HUES6 (cell line): Measurements from ENCODE around the gene MEGF11.

Experiments used
- H3K27ac ChIP-seq: 2 replicates; pipeline ENCODE4 v1.7.0; 2013; ENCODE audit warnings: low read depth, mild to moderate bottlenecking, low read length, inconsistent platforms
- H3K27me3 ChIP-seq: 2 replicates; pipeline ENCODE4 v1.6.1; 2013; ENCODE audit warnings: low read length; ENCODE audit not compliant: control insufficient read depth, insufficient read depth
- H3K36me3 ChIP-seq: 2 replicates; pipeline ENCODE4 v1.6.1; 2013; ENCODE audit warnings: low read length; ENCODE audit not compliant: control insufficient read depth, insufficient read depth
- H3K4me1 ChIP-seq: 2 replicates; pipeline ENCODE4 v1.6.1; 2013; ENCODE audit warnings: low read length; ENCODE audit not compliant: control insufficient read depth, insufficient read depth
- H3K4me3 ChIP-seq: 2 replicates; pipeline ENCODE4 v1.5.1; 2013; ENCODE audit warnings: low read depth, low read length
- H3K9ac ChIP-seq: one replicate; pipeline ENCODE4 v1.6.1; 2013; ENCODE audit warnings: mild to moderate bottlenecking, low read length
- H3K9me3 ChIP-seq: 2 replicates; pipeline ENCODE4 v1.6.1; 2013; ENCODE audit warnings: low read depth, low read length; ENCODE audit not compliant: control insufficient read depth, insufficient read depth

Gene MEGF11

DNA sequence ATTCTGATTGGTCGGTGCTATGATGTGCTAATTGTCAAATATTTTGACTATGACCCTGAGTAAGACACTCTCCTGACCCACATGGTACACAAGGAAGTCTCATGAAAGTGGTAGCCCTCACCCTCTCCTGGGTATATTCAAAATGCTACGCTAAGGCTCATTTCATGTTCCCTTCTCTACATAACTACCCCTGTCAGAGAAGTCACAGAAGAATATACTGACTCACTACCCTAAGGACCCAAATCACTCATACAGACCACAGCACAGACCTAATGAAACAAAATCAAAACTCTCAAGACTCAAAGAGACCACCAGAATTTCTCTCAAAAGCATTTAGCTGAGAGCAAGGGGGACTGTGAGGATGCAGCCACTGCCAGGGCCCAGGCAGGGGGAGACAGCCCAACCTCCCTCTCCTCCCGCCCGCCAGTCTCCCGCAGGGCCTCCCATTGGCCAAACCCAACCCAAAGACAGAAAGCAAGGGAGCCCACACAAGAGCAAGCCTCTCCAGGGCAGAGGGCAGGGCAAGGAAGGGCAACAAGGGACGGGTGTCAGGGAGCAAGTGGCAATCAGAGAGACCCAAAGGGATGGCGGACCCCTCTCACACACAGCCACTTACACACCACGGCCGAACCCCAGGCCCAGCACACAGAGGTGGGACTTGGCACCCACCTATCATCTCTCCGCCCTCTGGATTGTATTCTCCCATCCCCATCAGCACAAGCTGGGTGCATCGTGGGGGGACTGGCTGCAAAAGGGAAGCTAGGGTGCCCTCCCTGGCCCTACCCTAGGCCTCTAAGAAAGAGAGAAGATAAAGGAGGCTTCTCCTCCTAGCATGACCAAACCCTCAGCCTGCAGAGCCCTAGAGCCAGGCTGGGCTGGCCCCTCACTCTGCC lies 41.6 kb downstream of the MEGF11 start:
- no peaks in the 10 kb centered on the region for H3K27me3 ChIP-seq
- H3K9me3 ChIP-seq, result no peaks in the 10 kb centered on the region
- no peaks in the 10 kb centered on the region for H3K4me1 ChIP-seq
- H3K36me3 ChIP-seq, result no peaks in the 10 kb centered on the region
- H3K27ac ChIP-seq, result no peak overlapping the region
- H3K4me3 ChIP-seq, result no peak overlapping the region
- H3K9ac ChIP-seq, result no peak overlapping the region

DNA sequence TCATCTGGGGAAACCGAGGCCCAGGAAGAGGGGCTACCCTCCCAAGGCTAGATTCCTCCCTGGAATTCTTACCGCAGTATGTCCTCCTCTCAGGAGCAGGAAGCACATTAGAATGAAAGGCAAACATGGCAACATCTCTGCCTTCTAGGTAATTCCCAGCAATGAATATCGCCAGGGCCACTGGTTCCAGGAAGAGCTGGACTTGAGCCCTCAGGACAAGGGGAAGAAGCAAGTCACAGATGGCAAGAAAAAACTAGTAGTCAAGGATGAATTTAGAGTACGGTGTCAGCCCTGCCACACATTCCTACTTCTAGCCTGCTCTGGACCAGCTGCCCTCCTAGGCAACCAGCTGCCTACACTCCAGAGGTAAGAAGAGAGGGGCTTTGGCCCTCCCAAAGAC lies 42.9 kb downstream of the MEGF11 start:
- Histone ChIP-seq H3K4me1 (no peaks in the 10 kb centered on the region), H3K27me3 (no peaks in the 10 kb centered on the region), H3K27ac (no peak overlapping the region), H3K9ac (no peak overlapping the region), H3K9me3 (no peaks in the 10 kb centered on the region), H3K4me3 (no peak overlapping the region), H3K36me3 (no peaks in the 10 kb centered on the region)

DNA sequence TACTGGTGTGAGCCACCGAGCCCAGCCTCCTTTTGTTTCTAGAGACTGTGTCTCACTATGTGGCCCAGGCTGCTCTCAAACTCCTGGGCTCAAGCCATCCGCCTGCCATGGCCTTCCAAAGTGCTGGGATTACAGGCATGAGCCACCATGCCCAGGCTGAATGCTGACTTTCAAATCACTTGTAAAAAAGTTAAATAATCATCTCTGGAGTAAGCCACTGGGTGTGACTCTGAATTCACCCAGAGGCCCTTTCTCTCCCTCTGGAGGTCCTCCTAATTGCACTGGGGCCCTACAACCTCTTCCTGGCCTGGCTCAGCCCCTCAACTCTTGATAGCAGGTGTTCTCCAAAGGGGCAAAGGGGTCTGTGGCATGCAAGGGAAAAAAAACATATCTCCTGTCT lies 54.8 kb downstream of the MEGF11 start:
- Histone ChIP-seq H3K4me1 (no peaks in the 10 kb centered on the region; the same call in 1 of the 2 replicates), H3K9me3 (no peaks in the 10 kb centered on the region), H3K27me3 (no peaks in the 10 kb centered on the region), H3K4me3 (no peak overlapping the region), H3K36me3 (no peaks in the 10 kb centered on the region), H3K27ac (no peak overlapping the region), H3K9ac (no peak overlapping the region)

DNA sequence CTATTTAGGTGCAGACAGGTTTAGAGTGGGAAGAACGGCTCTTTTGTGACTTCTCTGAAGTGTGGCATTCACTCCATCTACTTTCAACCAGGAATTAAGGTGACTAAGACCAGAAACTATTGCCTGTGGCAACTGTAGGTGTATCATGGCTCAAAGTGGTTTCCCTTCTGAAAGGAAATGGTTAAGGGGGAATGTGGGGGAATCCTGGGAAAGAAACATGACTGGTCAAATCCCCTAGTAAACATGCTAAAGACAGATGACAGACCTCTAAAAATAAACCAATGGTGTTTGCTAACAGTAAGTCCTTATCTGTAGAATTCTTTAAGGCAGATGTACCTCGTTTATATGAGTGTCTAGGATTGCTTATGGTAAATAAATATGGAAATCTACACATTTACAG lies 56.9 kb downstream of the MEGF11 start:
- Histone ChIP-seq H3K36me3 (no peaks in the 10 kb centered on the region), H3K27me3 (no peaks in the 10 kb centered on the region), H3K27ac (no peak overlapping the region), H3K9me3 (no peaks in the 10 kb centered on the region), H3K9ac (no peak overlapping the region), H3K4me3 (no peak overlapping the region), H3K4me1 (no peaks in the 10 kb centered on the region; the same call in 1 of the 2 replicates)

DNA sequence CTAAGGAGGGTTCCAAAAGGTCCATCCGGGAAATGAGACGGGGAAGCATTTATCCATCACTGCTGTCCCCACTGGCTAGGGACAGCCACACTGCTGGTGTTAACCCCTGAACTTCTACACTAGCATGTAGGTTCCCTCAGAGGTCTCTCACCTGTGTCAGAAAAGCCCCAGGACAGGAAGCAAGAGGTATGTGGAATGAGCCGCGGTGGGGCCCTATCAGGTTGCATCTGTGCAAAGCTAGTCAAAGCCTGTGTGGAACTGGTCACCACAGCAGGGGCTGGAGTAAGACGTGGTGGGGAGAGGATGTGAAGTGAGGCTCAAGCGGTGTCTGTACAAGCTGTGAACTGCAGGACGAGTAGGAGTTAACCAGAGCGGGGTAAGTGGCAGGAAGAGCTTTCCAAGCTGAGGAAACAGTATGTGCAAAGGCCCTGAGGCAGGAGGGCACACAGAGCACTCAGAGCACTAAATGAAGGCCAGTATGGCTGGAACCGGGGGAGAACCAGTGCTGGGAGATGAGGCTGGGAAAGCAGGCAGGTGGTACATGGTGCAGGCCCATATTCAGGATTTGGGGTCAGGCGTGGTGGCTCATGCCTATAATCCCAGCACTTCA lies 57.8 kb downstream of the MEGF11 start:
- no peaks in the 10 kb centered on the region; the same call in 1 of the 2 replicates for H3K4me1 ChIP-seq
- H3K27me3 ChIP-seq, result no peaks in the 10 kb centered on the region
- H3K27ac ChIP-seq, result no peak overlapping the region
- H3K9me3 ChIP-seq, result no peaks in the 10 kb centered on the region
- H3K36me3 ChIP-seq, result no peaks in the 10 kb centered on the region
- H3K9ac ChIP-seq, result no peak overlapping the region
- no peak overlapping the region for H3K4me3 ChIP-seq

DNA sequence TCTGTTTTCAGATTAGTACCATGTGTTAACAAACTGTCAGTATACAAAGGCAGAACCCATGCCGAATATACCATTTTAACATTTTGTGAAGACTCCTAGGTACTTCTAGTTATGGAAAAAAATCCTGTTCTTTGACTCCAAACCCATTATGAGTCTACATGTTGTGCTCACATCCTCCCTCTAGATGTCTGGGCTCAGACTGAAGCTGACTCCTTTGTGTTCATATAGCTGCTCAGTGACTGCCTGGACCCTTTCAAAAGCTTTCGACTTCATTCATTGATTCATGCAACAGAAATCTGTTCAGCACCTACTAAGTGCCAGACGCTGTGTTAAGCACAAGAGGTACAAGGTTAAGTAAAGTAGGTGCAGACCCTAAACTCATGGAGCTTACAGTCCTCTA lies 60.5 kb downstream of the MEGF11 start:
- Histone ChIP-seq H3K4me3 (no peak overlapping the region), H3K4me1 (peaks cover 3% of the 10 kb centered on the region; the same call in 1 of the 2 replicates), H3K27me3 (no peaks in the 10 kb centered on the region), H3K9me3 (no peaks in the 10 kb centered on the region), H3K36me3 (no peaks in the 10 kb centered on the region), H3K27ac (no peak overlapping the region), H3K9ac (no peak overlapping the region)

DNA sequence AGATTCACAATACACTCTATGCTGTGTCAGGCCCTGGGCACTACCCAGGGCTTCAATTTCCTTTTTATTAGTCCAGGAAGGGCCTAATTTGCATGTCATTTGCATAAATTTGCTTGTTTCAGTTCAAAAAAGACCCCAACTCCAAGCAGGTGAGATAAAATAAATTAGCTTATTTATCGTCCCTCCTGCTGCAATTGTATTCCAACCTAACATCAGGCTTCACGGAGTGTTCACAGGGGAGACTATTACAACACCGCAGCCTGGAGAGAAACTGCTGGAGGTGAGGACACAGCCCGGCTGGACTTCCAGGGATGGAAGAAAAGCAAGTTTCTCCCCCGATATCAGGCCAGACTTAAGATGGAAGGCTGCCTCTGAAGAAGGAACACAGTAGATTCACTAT lies 62.8 kb downstream of the MEGF11 start:
- H3K27ac ChIP-seq, result no peak overlapping the region
- no peaks in the 10 kb centered on the region for H3K36me3 ChIP-seq
- H3K9me3 ChIP-seq, result no peaks in the 10 kb centered on the region
- H3K4me3 ChIP-seq, result no peak overlapping the region
- peaks cover 3% of the 10 kb centered on the region; the same call in 1 of the 2 replicates for H3K4me1 ChIP-seq
- no peak overlapping the region for H3K9ac ChIP-seq
- no peaks in the 10 kb centered on the region for H3K27me3 ChIP-seq

DNA sequence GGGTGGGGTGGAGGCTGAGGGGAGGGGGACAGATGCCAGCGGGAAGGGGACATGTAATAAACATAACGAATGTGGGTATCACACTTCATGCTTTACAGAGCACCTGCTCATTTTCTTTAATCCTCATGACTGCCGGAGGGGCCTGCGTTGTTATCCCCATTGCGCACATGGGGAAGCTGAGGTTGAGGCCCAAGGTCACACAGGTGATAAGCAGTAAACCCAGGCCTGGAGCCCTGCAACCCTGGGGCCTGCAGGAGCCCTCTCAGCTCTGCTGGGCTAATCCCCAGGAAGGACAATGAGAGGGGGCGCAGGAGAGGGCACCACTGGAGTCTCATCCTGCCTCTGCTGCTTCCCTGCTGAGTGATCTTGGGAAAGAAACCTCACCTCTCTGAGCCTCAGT lies 64.3 kb downstream of the MEGF11 start:
- no peak overlapping the region for H3K4me3 ChIP-seq
- no peaks in the 10 kb centered on the region for H3K36me3 ChIP-seq
- no peaks in the 10 kb centered on the region for H3K9me3 ChIP-seq
- H3K4me1 ChIP-seq, result peaks cover 12% of the 10 kb centered on the region
- H3K9ac ChIP-seq, result no peak overlapping the region
- H3K27me3 ChIP-seq, result no peaks in the 10 kb centered on the region
- H3K27ac ChIP-seq, result no peak overlapping the region

DNA sequence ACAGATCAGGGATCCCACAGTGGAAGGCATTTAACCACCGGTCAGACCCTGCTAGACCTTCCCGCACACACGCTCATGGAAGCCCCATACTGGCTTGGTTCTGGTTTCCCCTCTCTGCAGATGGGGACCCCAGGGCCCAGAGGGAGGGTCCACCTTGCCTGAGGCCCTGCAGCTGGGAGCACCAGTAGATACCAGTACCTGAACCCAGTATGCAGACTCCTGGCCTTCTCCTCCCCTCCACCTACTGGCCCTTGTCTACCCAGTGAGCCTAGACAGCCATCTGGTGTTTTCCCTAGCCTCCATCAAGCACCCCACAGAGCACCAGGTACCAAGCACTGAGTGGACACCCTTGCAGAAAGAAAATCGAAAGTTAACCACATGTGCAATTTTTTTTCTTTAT lies 65.1 kb downstream of the MEGF11 start:
- Histone ChIP-seq H3K27ac (no peak overlapping the region), H3K36me3 (no peaks in the 10 kb centered on the region), H3K4me3 (no peak overlapping the region), H3K9me3 (no peaks in the 10 kb centered on the region), H3K27me3 (no peaks in the 10 kb centered on the region), H3K4me1 (peaks cover 12% of the 10 kb centered on the region), H3K9ac (no peak overlapping the region)

DNA sequence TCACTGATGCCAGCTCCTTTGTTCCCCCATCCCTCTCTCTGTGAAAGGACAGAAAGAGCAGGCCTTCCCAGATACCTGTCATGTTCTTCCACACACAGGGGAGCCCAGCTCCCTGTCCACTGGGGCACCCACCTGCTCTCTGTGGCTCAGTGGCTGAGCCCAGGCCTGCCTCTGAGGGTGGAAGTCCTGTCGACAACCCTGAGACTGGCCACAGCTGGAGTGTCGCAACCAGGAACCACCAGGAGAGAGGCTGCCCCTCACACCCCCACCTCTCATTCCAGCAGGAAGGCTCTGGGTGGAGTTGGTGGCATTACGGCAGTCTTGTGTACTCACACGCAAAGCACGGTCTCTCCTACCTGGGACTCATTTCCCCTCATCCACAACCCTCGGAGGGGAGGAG lies 66.3 kb downstream of the MEGF11 start:
- no peaks in the 10 kb centered on the region for H3K36me3 ChIP-seq
- H3K9ac ChIP-seq, result no peak overlapping the region
- H3K9me3 ChIP-seq, result no peaks in the 10 kb centered on the region
- no peak overlapping the region for H3K4me3 ChIP-seq
- no peaks in the 10 kb centered on the region for H3K27me3 ChIP-seq
- H3K27ac ChIP-seq, result no peak overlapping the region
- peaks cover 15% of the 10 kb centered on the region for H3K4me1 ChIP-seq

DNA sequence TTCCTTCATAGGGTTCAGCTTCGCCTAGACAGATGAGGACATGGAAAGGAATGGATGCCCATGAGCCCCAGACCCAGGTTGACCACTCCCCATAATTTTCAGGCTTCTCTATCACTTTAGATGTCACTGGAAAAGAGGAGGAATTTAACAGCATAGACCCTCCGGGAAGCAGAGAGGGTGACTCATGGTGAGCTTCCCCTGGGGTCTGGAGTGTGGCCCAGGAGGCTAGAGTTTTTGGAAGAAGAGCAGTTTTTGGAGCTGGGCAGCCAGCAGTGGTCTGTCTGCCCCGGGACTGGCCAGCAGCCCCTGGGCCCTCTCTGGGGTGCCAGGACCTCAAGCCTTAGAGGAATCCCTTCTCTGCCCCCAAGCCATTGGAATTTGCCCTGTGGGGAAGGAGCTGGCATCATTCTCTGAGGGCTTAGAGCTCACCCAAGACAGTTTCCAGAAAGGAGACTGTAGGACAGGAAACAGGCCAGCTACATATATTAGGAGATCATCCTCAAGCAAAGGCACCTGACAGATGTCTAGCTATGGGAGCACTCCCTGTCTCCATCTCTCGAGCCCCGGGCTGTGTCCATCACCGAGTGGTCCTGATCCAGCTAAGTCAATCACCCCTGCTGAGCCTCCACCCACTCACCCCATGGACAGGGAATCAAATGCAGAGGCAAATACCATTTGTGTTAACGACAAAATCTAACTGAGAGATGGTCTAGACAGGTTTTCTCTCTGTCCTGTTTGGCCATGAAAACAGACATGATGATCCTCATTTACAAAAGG lies 67.3 kb downstream of the MEGF11 start:
- H3K9me3 ChIP-seq, result no peaks in the 10 kb centered on the region
- no peak overlapping the region for H3K27ac ChIP-seq
- H3K4me1 ChIP-seq, result peaks cover 26% of the 10 kb centered on the region
- no peak overlapping the region for H3K4me3 ChIP-seq
- no peaks in the 10 kb centered on the region for H3K36me3 ChIP-seq
- no peaks in the 10 kb centered on the region for H3K27me3 ChIP-seq
- no peak overlapping the region for H3K9ac ChIP-seq
